GM18505 (cell line): ENCODE measurements around the gene HSD17B14.

Experiments
- ATAC-seq: cut with Tn5 transposase; IDR thresholded peaks from one replicate; pipeline ENCODE4 v1.9.1; 2021; ENCODE audit not compliant: unreplicated experiment
- POLR2A ChIP-seq: IDR thresholded peaks from 4 replicates; pipeline ENCODE4 v1.6.1; 2011; ENCODE audit warnings: borderline replicate concordance; ENCODE audit not compliant: insufficient read depth, insufficient read length; ENCODE audit errors: extremely low read depth

Gene HSD17B14

GRCh38 chr19:48830088-48830487, 6.2 kb downstream of the HSD17B14 start:
- TF ChIP-seq POLR2A: no peak
- no peak for ATAC-seq

GRCh38 chr19:48826606-48827020, 9.7 kb downstream of the HSD17B14 start:
- ATAC-seq: no peak
- no peak for TF ChIP-seq POLR2A

- TF ChIP-seq POLR2A: no peak
These were observed 13.8 kb downstream of the HSD17B14 start for GRCh38 chr19:48822514-48822913.

GRCh38 chr19:48821633-48822032, 14.7 kb downstream of the HSD17B14 start:
- ATAC-seq: no peak
- TF ChIP-seq POLR2A: no peak

More at GRCh38 chr19:48822514-48822913, 13.8 kb downstream of the HSD17B14 start:
- ATAC-seq: no peak

- no peak for TF ChIP-seq POLR2A
- no peak for ATAC-seq
These were observed 16.9 kb downstream of the HSD17B14 start for GRCh38 chr19:48819366-48819816.

- no peak for ATAC-seq
- TF ChIP-seq POLR2A: no peak
These were observed 18.0 kb downstream of the HSD17B14 start for GRCh38 chr19:48818234-48818820.

GRCh38 chr19:48817585-48818124, 18.6 kb downstream of the HSD17B14 start:
- no peak for TF ChIP-seq POLR2A
- ATAC-seq: no peak

- ATAC-seq: no peak
- TF ChIP-seq POLR2A: no peak
These were observed 20.3 kb downstream of the HSD17B14 start for GRCh38 chr19:48815870-48816501.

GRCh38 chr19:48814895-48815294, 21.4 kb downstream of the HSD17B14 start:
- no peak for TF ChIP-seq POLR2A
- ATAC-seq: no peak

GRCh38 chr19:48813123-48813913, 23.0 kb downstream of the HSD17B14 start:
- TF ChIP-seq POLR2A: no peak
- no peak for ATAC-seq

GRCh38 chr19:48812094-48812929, 24.0 kb downstream of the HSD17B14 start:
- ATAC-seq: peak; percentile 42
- TF ChIP-seq POLR2A: peak; percentile 51

- TF ChIP-seq POLR2A: no peak
- ATAC-seq: no peak
These were observed 26.1 kb downstream of the HSD17B14 start for GRCh38 chr19:48810151-48810550.
